GM21528 (cell line): ENCODE results near the gene SUN3.
"Not testable (repeated sequence)": the region's sequence is repeated elsewhere in the genome, so short reads cannot be mapped to it uniquely, and the experiment has no call there.

Experiments used
- ATAC-seq: cut with Tn5 transposase; IDR thresholded peaks from one replicate; pipeline ENCODE4 v1.9.1; 2021; ENCODE audit warnings: mild to moderate bottlenecking, moderate library complexity; ENCODE audit not compliant: unreplicated experiment, low FRiP score

The SUN3 gene

GRCh38 chr7:47946581-47947354 lies 82.1 kb downstream of the SUN3 start:
- ATAC-seq: no peak

GRCh38 chr7:47945261-47946015 lies 83.5 kb downstream of the SUN3 start:
- no peak for ATAC-seq

- no peak for ATAC-seq
Observed at GRCh38 chr7:47944536-47945260, 84.2 kb downstream of the SUN3 start.

- no peak for ATAC-seq
Observed at GRCh38 chr7:47943676-47944474, 85.0 kb downstream of the SUN3 start.

- not testable (repeated sequence) for ATAC-seq
Observed at GRCh38 chr7:47942651-47943050, 86.3 kb downstream of the SUN3 start.

- no peak for ATAC-seq
Observed at GRCh38 chr7:47942132-47942531, 86.8 kb downstream of the SUN3 start.

- ATAC-seq: no peak
Observed at GRCh38 chr7:47941136-47941844, 87.6 kb downstream of the SUN3 start.

GRCh38 chr7:47940088-47941013 lies 88.6 kb downstream of the SUN3 start:
- no peak for ATAC-seq

GRCh38 chr7:47939425-47940036 lies 89.4 kb downstream of the SUN3 start:
- no peak for ATAC-seq

GRCh38 chr7:47938574-47939165 lies 90.2 kb downstream of the SUN3 start:
- no peak for ATAC-seq

- peak; percentile 70 for ATAC-seq
Observed at GRCh38 chr7:47937711-47938573, 91.0 kb downstream of the SUN3 start.
